ENCODE measurements around the gene POLK.

POLK gene

GRCh38 chr5:75513841-75514240 is 2.1 kb downstream of the POLK start:
- no peak for TF ChIP-seq CTCF (IDR thresholded peaks at IDR 0.05; ENCODE audit: poor library complexity, severe bottlenecking)
- ATAC-seq (ENCODE audit: low read depth) (no peak), DNase-seq (ENCODE audit: low spot score) (no peak)
- no peaks in the 10 kb centered on the region for H3K27me3 ChIP-seq (ENCODE audit: insufficient read depth, poor library complexity, severe bottlenecking)
- no peaks in the 10 kb centered on the region for H3K9me3 ChIP-seq (ENCODE audit: severe bottlenecking)
- H3K36me3 ChIP-seq (ENCODE audit: low read depth): peaks cover 18% of the 10 kb centered on the region
- H3K27ac ChIP-seq (ENCODE audit: poor library complexity, severe bottlenecking): no peak overlapping the region
- no peak overlapping the region for H3K4me3 ChIP-seq (ENCODE audit: severe bottlenecking)
- peaks cover 27% of the 10 kb centered on the region for H3K4me1 ChIP-seq (ENCODE audit: insufficient read depth, poor library complexity, severe bottlenecking)

- Histone ChIP-seq H3K4me3 (ENCODE audit: severe bottlenecking) (no peak overlapping the region), H3K36me3 (ENCODE audit: low read depth) (peaks cover 18% of the 10 kb centered on the region), H3K9me3 (ENCODE audit: severe bottlenecking) (no peaks in the 10 kb centered on the region), H3K27ac (ENCODE audit: poor library complexity, severe bottlenecking) (no peak overlapping the region), H3K4me1 (ENCODE audit: insufficient read depth, poor library complexity, severe bottlenecking) (peaks cover 25% of the 10 kb centered on the region), H3K27me3 (ENCODE audit: insufficient read depth, poor library complexity, severe bottlenecking) (no peaks in the 10 kb centered on the region)
- no peak for DNase-seq (ENCODE audit: low spot score)
- no peak for ATAC-seq (ENCODE audit: low read depth)
- TF ChIP-seq CTCF (IDR thresholded peaks at IDR 0.05; ENCODE audit: poor library complexity, severe bottlenecking): no peak
These were observed 2.6 kb downstream of the POLK start for GRCh38 chr5:75514323-75514722.

GRCh38 chr5:75519761-75520160 is 8.1 kb downstream of the POLK start:
- peaks cover 16% of the 10 kb centered on the region for H3K9me3 ChIP-seq (ENCODE audit: severe bottlenecking)
- H3K27ac ChIP-seq (ENCODE audit: poor library complexity, severe bottlenecking): no peak overlapping the region
- no peak for DNase-seq (ENCODE audit: low spot score)
- no peak for ATAC-seq (ENCODE audit: low read depth)
- H3K36me3 ChIP-seq (ENCODE audit: low read depth): peaks cover 26% of the 10 kb centered on the region
- no peak overlapping the region for H3K4me3 ChIP-seq (ENCODE audit: severe bottlenecking)
- TF ChIP-seq CTCF (IDR thresholded peaks at IDR 0.05; ENCODE audit: poor library complexity, severe bottlenecking): no peak
- H3K27me3 ChIP-seq (ENCODE audit: insufficient read depth, poor library complexity, severe bottlenecking): no peaks in the 10 kb centered on the region
- peaks cover 15% of the 10 kb centered on the region for H3K4me1 ChIP-seq (ENCODE audit: insufficient read depth, poor library complexity, severe bottlenecking)

GRCh38 chr5:75521195-75521594 is 9.5 kb downstream of the POLK start:
- Histone ChIP-seq H3K4me3 (ENCODE audit: severe bottlenecking) (no peak overlapping the region), H3K27ac (ENCODE audit: poor library complexity, severe bottlenecking) (no peak overlapping the region), H3K4me1 (ENCODE audit: insufficient read depth, poor library complexity, severe bottlenecking) (peaks cover 15% of the 10 kb centered on the region), H3K36me3 (ENCODE audit: low read depth) (peaks cover 17% of the 10 kb centered on the region), H3K27me3 (ENCODE audit: insufficient read depth, poor library complexity, severe bottlenecking) (no peaks in the 10 kb centered on the region), H3K9me3 (ENCODE audit: severe bottlenecking) (peaks cover 16% of the 10 kb centered on the region)
- DNase-seq (ENCODE audit: low spot score) (no peak), ATAC-seq (ENCODE audit: low read depth) (no peak)
- no peak for TF ChIP-seq CTCF (IDR thresholded peaks at IDR 0.05; ENCODE audit: poor library complexity, severe bottlenecking)

- Histone ChIP-seq H3K36me3 (ENCODE audit: low read depth) (peaks cover 17% of the 10 kb centered on the region), H3K9me3 (ENCODE audit: severe bottlenecking) (peaks cover 16% of the 10 kb centered on the region), H3K27ac (ENCODE audit: poor library complexity, severe bottlenecking) (no peak overlapping the region), H3K27me3 (ENCODE audit: insufficient read depth, poor library complexity, severe bottlenecking) (no peaks in the 10 kb centered on the region), H3K4me1 (ENCODE audit: insufficient read depth, poor library complexity, severe bottlenecking) (peaks cover 15% of the 10 kb centered on the region), H3K4me3 (ENCODE audit: severe bottlenecking) (no peak overlapping the region)
- no peak for TF ChIP-seq CTCF (IDR thresholded peaks at IDR 0.05; ENCODE audit: poor library complexity, severe bottlenecking)
- ATAC-seq (ENCODE audit: low read depth) (no peak), DNase-seq (ENCODE audit: low spot score) (no peak)
These were observed 10.3 kb downstream of the POLK start for GRCh38 chr5:75522025-75522424.
